SK-N-SH (cell line): ENCODE results near the gene LCE1C.

Experiments used
- CHD2 ChIP-seq: fragments of 150-350 bp; IDR thresholded peaks from 2 replicates; pipeline ENCODE4 v1.6.1; 2018; ENCODE audit warnings: low read length; ENCODE audit not compliant: partially characterized antibody
- CTCF ChIP-seq: fragments of 200-600 bp; sonication (generic); IDR thresholded peaks from 2 replicates; pipeline ENCODE4 v1.6.1; 2017; ENCODE audit warnings: antibody characterized with exemption, mild to moderate bottlenecking, moderate library complexity
- EP300 ChIP-seq, 2 experiments: IDR thresholded peaks; 2 replicates each; pipeline versions ENCODE4 v1.4.0 to v1.6.1; 2012; ENCODE audit warnings: borderline replicate concordance in 1 of 2, low read depth in 1 of 2, low read length in 1 of 2
- FOXM1 ChIP-seq: IDR thresholded peaks from 2 replicates; pipeline ENCODE4 v1.4.0; 2012; ENCODE audit warnings: low read depth, mild to moderate bottlenecking
- MAX ChIP-seq: IDR thresholded peaks from 2 replicates; pipeline ENCODE4 v1.4.0; 2012; ENCODE audit warnings: low read depth
- PBX3 ChIP-seq: IDR thresholded peaks from 2 replicates; pipeline ENCODE4; 2012
- POLR2AphosphoS5 ChIP-seq: IDR thresholded peaks from 2 replicates; pipeline ENCODE4 v1.6.1; 2012; ENCODE audit warnings: low read depth, low read length
- RCOR1 ChIP-seq: fragments of 150-350 bp; IDR thresholded peaks from 2 replicates; pipeline ENCODE4 v1.6.1; 2017; ENCODE audit warnings: antibody characterized with exemption, low read length
- REST ChIP-seq: IDR thresholded peaks from 2 replicates; pipeline ENCODE4 v1.6.1; 2012; ENCODE audit warnings: mild to moderate bottlenecking, low read depth, low read length, moderate library complexity
- TCF12 ChIP-seq: IDR thresholded peaks from 2 replicates; pipeline ENCODE4 v1.4.0; 2012
- TEAD4 ChIP-seq: IDR thresholded peaks from 2 replicates; pipeline ENCODE4 v1.4.0; 2012; ENCODE audit warnings: mild to moderate bottlenecking, borderline replicate concordance; ENCODE audit not compliant: insufficient read depth
- USF1 ChIP-seq: IDR thresholded peaks from 2 replicates; pipeline ENCODE4 v1.4.0; 2012; ENCODE audit warnings: low read depth, borderline replicate concordance

GRCh38 chr1:152756872-152757271, 49.6 kb downstream of the LCE1C start:
- TF ChIP-seq CTCF, result no peak
- TF ChIP-seq FOXM1, result no peak
- no peak for TF ChIP-seq MAX
- no peak for TF ChIP-seq PBX3
- TF ChIP-seq TEAD4, result no peak
- no peak for TF ChIP-seq EP300 (IDR thresholded peaks at IDR 0.05; ENCODE audit: borderline replicate concordance in 1 of 2, low read depth in 1 of 2, low read length in 1 of 2)
- TF ChIP-seq RCOR1, result no peak
- no peak for TF ChIP-seq USF1
- TF ChIP-seq TCF12, result no peak
- TF ChIP-seq POLR2AphosphoS5, result no peak
- no peak for TF ChIP-seq REST
- no peak for TF ChIP-seq CHD2
